T-helper 2 cell treated with Interferon-gamma antibody and Interleukin-4, amounts not matched to agents 5 μg/mL and 100 μg/mL, for 36 hours (primary cell): ENCODE measurements around the gene TNFRSF14.

Experiments used
- DNase-seq: peaks from one replicate; pipeline ENCODE4 v3.0.0; 2021; ENCODE audit warnings: low spot score
- H3K27ac Mint-ChIP-seq: one replicate; pipeline ENCODE4 v1.8.0; 2021; ENCODE audit warnings: mild to moderate bottlenecking, mixed read lengths
- H3K27me3 Mint-ChIP-seq: one replicate; pipeline ENCODE4 v1.8.0; 2021; ENCODE audit warnings: low read depth, mixed read lengths
- H3K36me3 Mint-ChIP-seq: one replicate; pipeline ENCODE4 v1.8.0; 2021; ENCODE audit warnings: low read depth, mixed read lengths
- H3K4me1 Mint-ChIP-seq: one replicate; pipeline ENCODE4 v1.8.0; 2021; ENCODE audit warnings: low read depth, mixed read lengths
- H3K4me3 Mint-ChIP-seq: one replicate; pipeline ENCODE4 v1.8.0; 2022; ENCODE audit warnings: mild to moderate bottlenecking, moderate library complexity, mixed read lengths
- H3K9me3 Mint-ChIP-seq: one replicate; pipeline ENCODE4 v1.8.0; 2021; ENCODE audit warnings: mixed read lengths

TNFRSF14 gene

GRCh38 chr1:2594001-2594640, 38.0 kb downstream of the TNFRSF14 start:
- no peaks in the 10 kb centered on the region for H3K27me3 Mint-ChIP-seq
- DNase-seq: no peak
- no peak overlapping the region for H3K4me3 Mint-ChIP-seq
- H3K9me3 Mint-ChIP-seq: no peaks in the 10 kb centered on the region
- no peak overlapping the region for H3K27ac Mint-ChIP-seq
- no peaks in the 10 kb centered on the region for H3K4me1 Mint-ChIP-seq
- H3K36me3 Mint-ChIP-seq: peaks cover 6% of the 10 kb centered on the region

- H3K9me3 Mint-ChIP-seq: no peaks in the 10 kb centered on the region
- no peaks in the 10 kb centered on the region for H3K27me3 Mint-ChIP-seq
- H3K4me3 Mint-ChIP-seq: no peak overlapping the region
- no peak overlapping the region for H3K27ac Mint-ChIP-seq
- no peak for DNase-seq
- H3K36me3 Mint-ChIP-seq: peaks cover 2% of the 10 kb centered on the region
- no peaks in the 10 kb centered on the region for H3K4me1 Mint-ChIP-seq
These were observed 38.5 kb downstream of the TNFRSF14 start for GRCh38 chr1:2594641-2595131.

- Mint-ChIP-seq H3K27me3 (no peaks in the 10 kb centered on the region), H3K27ac (no peak overlapping the region), H3K4me3 (no peak overlapping the region), H3K9me3 (no peaks in the 10 kb centered on the region), H3K36me3 (no peaks in the 10 kb centered on the region), H3K4me1 (no peaks in the 10 kb centered on the region)
- DNase-seq: no peak
These were observed 39.2 kb downstream of the TNFRSF14 start for GRCh38 chr1:2595261-2595811.

- Mint-ChIP-seq H3K9me3 (no peaks in the 10 kb centered on the region), H3K27ac (no peak overlapping the region), H3K27me3 (no peaks in the 10 kb centered on the region), H3K36me3 (no peaks in the 10 kb centered on the region), H3K4me1 (no peaks in the 10 kb centered on the region), H3K4me3 (no peak overlapping the region)
- no peak for DNase-seq
These were observed 39.8 kb downstream of the TNFRSF14 start for GRCh38 chr1:2595812-2596529.

GRCh38 chr1:2596530-2597333, 40.6 kb downstream of the TNFRSF14 start:
- no peaks in the 10 kb centered on the region for H3K36me3 Mint-ChIP-seq
- H3K4me3 Mint-ChIP-seq: no peak overlapping the region
- no peak overlapping the region for H3K27ac Mint-ChIP-seq
- no peak for DNase-seq
- H3K4me1 Mint-ChIP-seq: no peaks in the 10 kb centered on the region
- no peaks in the 10 kb centered on the region for H3K27me3 Mint-ChIP-seq
- no peaks in the 10 kb centered on the region for H3K9me3 Mint-ChIP-seq

GRCh38 chr1:2597441-2598328, 41.5 kb downstream of the TNFRSF14 start:
- DNase-seq: no peak
- H3K4me1 Mint-ChIP-seq: no peaks in the 10 kb centered on the region
- no peak overlapping the region for H3K27ac Mint-ChIP-seq
- peaks cover 6% of the 10 kb centered on the region for H3K27me3 Mint-ChIP-seq
- no peak overlapping the region for H3K4me3 Mint-ChIP-seq
- no peaks in the 10 kb centered on the region for H3K36me3 Mint-ChIP-seq
- H3K9me3 Mint-ChIP-seq: no peaks in the 10 kb centered on the region

GRCh38 chr1:2598329-2598931, 42.3 kb downstream of the TNFRSF14 start:
- H3K27me3 Mint-ChIP-seq: peaks cover 6% of the 10 kb centered on the region
- H3K4me3 Mint-ChIP-seq: no peak overlapping the region
- H3K36me3 Mint-ChIP-seq: no peaks in the 10 kb centered on the region
- H3K9me3 Mint-ChIP-seq: no peaks in the 10 kb centered on the region
- no peak overlapping the region for H3K27ac Mint-ChIP-seq
- no peak for DNase-seq
- H3K4me1 Mint-ChIP-seq: no peaks in the 10 kb centered on the region

GRCh38 chr1:2601721-2602303, 45.6 kb downstream of the TNFRSF14 start:
- H3K9me3 Mint-ChIP-seq: no peaks in the 10 kb centered on the region
- H3K27ac Mint-ChIP-seq: no peak overlapping the region
- no peak for DNase-seq
- H3K4me3 Mint-ChIP-seq: no peak overlapping the region
- H3K36me3 Mint-ChIP-seq: no peaks in the 10 kb centered on the region
- H3K4me1 Mint-ChIP-seq: no peaks in the 10 kb centered on the region
- peaks cover 6% of the 10 kb centered on the region for H3K27me3 Mint-ChIP-seq

- Mint-ChIP-seq H3K4me3 (no peak overlapping the region), H3K4me1 (no peaks in the 10 kb centered on the region), H3K36me3 (no peaks in the 10 kb centered on the region), H3K9me3 (no peaks in the 10 kb centered on the region), H3K27me3 (peaks cover 6% of the 10 kb centered on the region), H3K27ac (no peak overlapping the region)
- DNase-seq: no peak
These were observed 46.2 kb downstream of the TNFRSF14 start for GRCh38 chr1:2602311-2602835.

GRCh38 chr1:2602866-2603520, 46.8 kb downstream of the TNFRSF14 start:
- Mint-ChIP-seq H3K4me1 (no peaks in the 10 kb centered on the region), H3K4me3 (no peak overlapping the region), H3K36me3 (no peaks in the 10 kb centered on the region), H3K9me3 (no peaks in the 10 kb centered on the region), H3K27ac (no peak overlapping the region), H3K27me3 (peaks cover 6% of the 10 kb centered on the region)
- no peak for DNase-seq

GRCh38 chr1:2603521-2604155, 47.5 kb downstream of the TNFRSF14 start:
- Mint-ChIP-seq H3K27me3 (peaks cover 6% of the 10 kb centered on the region), H3K36me3 (no peaks in the 10 kb centered on the region), H3K4me3 (no peak overlapping the region), H3K9me3 (no peaks in the 10 kb centered on the region), H3K4me1 (no peaks in the 10 kb centered on the region), H3K27ac (no peak overlapping the region)
- DNase-seq: no peak
